ENCODE measurements around the gene IRX4.

GRCh38 chr5:1901061-1901460 is 18.3 kb upstream of the IRX4 start:
- TF ChIP-seq CTCF (IDR thresholded peaks at IDR 0.05) (no peak), POLR2A (IDR thresholded peaks at IDR 0.05) (no peak), EP300 (IDR thresholded peaks at IDR 0.05) (no peak), POLR2AphosphoS5 (IDR thresholded peaks at IDR 0.05) (no peak)
